ENCODE data around the gene EDRF1.

The EDRF1 gene

DNA sequence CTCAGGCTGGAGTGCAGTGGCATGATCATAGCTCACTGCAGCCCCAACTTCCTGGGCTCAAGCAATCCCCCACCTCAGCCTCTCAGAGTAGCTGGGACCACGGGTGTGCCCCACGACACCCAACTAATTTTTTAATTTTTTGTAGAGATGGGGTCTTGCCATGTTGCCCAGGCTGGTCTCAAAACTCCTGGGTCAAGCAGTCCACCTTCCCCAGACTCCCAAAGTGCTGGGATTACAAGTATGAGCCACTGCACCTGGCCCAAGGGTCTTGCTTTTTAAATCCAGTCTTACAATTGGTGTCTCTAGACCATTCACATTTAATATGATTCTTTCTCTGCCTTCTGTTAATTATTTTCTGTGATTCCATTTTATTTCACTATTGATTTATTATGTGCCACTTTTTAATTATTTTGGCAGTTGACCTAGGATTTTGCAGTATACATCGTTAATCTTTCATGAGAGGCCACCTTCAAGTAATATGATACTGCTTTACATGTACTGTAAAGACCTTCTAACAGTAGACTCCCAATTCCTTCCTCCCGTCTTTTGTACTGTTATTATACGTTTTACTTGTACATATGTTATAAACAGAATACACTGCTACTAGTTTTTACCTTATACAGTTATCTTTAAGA, 37.5 kb downstream of the EDRF1 start:
- intact Hi-C loops (cut with DNase I), result no loop called here
- no peak for DNase-seq

DNA sequence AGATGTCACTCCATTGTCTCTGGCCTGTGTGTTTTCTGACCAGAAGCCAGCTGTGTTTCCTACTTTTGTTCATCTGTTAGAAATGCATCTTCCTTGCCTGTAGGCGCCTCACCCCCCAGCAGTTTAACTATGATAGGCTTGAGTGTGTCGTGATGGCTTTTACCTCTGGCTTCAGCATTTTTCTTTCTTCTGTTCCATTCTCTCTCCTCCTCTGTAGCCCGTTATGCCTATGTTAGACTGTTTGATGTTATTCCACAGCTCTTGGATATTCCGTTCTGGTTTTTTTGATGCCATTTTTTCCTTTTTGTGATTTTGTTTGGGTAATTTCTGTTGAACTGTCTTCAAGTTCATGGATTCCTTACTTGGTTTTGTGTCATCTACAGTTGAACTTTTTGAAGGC, 38.2 kb downstream of the EDRF1 start:
- intact Hi-C loops (cut with DNase I), result no loop called here

GRCh38 chr10:125761961-125762360, 42.5 kb downstream of the EDRF1 start:
- DNase-seq, result no peak
- intact Hi-C loops (cut with DNase I), result no loop called here

More for the DNA sequence above, 38.2 kb downstream of the EDRF1 start:
- no peak for DNase-seq

- DNase-seq, result peak in 1 of 10 donors; percentile 53
- intact Hi-C loops (cut with DNase I), result no loop called here
Observed at GRCh38 chr10:125762692-125763648, 43.5 kb downstream of the EDRF1 start.

GRCh38 chr10:125765835-125766234, 46.3 kb downstream of the EDRF1 start:
- DNase-seq, result peak in 1 of 10 donors; percentile 58
- intact Hi-C loops (cut with DNase I), result no loop called here

DNA sequence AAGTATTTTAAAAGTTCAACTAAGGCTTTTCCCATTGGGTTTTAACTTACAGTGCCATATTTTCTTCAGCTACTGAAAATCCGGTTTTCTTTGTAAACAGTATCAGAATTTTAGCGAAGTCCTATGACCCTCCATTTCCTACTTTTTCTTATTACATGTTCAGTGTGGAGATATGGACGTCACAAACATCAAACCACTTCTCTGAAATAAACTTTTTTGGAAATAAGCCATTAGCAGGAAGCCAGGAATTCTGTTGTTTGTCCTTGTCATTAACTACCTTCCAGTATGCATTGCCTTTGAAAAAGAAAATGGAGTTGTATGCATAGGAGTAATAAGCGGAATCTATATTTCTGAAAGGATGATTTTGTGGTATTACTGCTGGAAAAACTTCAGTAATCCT, 47.0 kb downstream of the EDRF1 start:
- no peak for DNase-seq
- intact Hi-C loops (cut with DNase I), result no loop called here

- peak in 1 of 10 donors; percentile 22 for DNase-seq
Observed at GRCh38 chr10:125768219-125768855, 48.8 kb downstream of the EDRF1 start.

DNA sequence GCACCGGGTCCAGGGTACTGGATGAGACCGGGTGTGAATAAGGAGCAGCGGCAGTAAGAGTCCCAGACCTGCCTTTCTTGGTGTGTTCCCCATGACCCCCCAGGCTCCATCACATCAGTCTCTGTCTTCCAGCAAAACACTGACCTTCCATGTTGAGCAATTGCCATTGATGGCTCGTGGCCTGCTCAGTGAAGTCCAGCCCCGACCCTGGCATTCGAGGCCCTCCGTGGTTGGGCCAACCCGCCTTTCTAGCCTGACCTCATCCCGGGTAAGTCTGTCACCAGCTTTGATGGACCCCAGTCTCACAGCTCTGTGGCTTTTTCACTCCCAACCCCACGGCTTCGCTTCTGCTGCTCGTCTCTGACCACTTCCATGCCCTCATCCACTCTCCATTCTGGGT, 49.7 kb downstream of the EDRF1 start:
- intact Hi-C loops (cut with DNase I), result no loop called here
- peak in 2 of 10 donors; percentile 57 to 67 for DNase-seq

More at GRCh38 chr10:125768219-125768855, 48.8 kb downstream of the EDRF1 start:
- intact Hi-C loops (cut with DNase I), result no loop called here

DNA sequence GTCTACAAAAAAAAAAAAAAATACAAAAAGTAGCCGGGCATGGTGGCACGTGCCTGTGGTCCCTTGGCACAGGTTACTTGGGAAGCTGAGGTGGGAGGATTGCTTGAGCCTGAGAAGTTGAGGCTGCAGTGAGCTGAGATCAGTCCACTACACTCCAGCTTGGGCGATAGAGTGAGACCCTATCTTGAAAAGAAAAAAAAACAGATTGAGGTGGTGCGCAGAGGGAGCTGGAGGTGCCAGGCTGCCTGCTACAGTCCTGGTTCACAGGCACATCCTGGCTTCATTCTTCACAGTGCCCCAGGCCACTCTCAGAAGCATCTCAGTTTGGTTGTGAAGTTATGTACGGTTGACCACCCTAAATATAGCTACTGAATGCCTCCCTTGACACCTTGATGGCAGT, 51.3 kb downstream of the EDRF1 start:
- intact Hi-C loops (cut with DNase I), result no loop called here
- peak in 1 of 10 donors; percentile 32 for DNase-seq

DNA sequence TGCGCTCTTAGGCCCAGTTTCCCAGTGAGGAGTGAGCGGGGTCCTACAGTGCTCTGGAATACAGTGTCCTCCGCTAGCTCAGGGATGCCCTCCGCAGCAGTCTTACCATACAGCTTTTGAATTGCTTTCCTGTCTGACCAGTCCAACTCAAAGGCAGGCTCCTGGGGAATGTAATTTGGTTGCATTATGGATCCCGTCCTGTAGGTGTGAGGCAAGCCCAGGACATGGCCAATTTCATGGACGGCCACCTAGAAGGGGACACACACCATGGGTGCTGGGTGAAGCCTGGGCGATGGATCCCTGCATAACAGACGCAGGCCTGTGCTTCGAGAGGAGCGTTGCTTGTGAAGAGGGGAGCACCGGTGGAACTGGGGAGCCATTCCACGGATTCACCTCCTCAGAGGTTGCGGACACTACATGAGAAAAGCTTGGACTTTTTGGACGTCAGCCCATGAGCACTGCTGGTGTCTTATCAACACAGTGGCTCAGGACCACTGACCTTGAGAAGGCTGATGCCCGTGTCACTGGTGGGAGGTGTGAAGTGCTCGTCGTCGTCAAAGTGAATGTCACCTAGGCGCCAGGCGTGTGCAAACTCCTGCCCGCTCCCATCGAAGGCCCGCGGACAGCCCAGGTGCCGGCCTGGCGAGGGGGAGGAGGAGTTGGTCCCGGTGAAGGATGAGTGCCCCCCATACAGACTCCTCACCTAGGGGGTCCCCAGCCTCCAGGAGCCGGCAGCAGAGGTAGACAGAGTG, 52.8 kb downstream of the EDRF1 start:
- DNase-seq, result peak in 2 of 10 donors; percentile 61 to 77
- intact Hi-C loops (cut with DNase I), result no loop called here

DNA sequence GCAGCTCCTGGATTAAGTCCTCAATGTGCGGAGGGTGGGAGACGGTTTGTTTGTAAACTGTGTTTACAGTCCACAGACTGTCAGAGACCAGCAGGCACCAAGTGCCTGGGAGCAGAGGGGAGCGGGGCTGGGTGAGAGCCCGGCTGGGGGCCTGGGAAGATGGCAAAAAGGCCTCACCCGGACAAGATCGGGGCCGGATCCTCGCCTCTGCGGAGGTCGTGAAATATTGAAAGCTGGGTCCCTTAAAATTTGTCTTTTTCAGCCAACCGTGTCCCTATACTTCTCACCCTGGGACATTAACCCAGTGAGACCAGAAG, 53.3 kb downstream of the EDRF1 start:
- intact Hi-C loops (cut with DNase I), result no loop called here
- DNase-seq, result peak in 2 of 10 donors; percentile 51 to 82

DNA sequence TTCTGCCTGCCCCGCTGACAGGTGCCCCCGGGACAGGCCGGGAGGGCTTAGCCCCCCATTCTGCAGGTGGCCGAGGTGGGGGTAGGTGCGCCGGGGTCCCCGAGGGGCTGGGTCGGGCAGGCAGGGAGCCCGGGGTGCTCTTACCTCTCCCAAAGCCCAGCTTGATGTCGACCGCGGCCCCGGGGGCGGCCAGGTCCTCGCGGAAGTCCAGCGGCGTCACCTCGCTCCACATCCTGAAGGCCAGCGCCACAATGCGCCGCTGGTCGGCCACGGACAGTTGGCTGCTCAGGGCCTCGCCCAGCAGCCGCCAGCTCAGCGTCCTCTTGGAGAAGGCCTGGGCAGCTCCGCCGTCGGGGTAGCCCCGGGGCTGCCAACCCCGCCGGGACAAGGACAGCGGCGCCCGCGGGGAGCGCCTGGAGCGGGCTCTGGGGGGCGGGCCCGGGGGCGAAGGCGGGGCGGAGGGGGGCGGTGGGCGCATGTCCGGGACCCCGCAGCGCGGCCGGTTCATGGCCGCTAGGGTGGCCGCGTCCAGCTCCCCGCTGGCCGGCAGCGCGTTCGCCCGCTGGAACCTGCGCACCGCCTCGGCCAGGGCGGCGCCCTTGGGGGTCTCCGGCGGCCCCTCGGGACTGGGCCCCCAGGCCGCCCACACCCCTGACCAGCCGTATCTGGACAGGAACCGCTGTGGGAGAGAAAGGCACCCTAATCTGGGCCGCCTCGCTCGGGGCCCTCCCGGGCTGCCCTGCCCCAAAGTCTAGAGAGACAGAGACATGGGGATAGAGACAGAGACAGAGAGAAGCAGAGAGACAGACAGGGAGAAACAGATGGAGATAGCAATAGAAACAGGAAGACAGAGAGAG, 54.4 kb downstream of the EDRF1 start:
- intact Hi-C loops (cut with DNase I), result no loop called here
- DNase-seq, result peak in 1 of 10 donors; percentile 45

DNA sequence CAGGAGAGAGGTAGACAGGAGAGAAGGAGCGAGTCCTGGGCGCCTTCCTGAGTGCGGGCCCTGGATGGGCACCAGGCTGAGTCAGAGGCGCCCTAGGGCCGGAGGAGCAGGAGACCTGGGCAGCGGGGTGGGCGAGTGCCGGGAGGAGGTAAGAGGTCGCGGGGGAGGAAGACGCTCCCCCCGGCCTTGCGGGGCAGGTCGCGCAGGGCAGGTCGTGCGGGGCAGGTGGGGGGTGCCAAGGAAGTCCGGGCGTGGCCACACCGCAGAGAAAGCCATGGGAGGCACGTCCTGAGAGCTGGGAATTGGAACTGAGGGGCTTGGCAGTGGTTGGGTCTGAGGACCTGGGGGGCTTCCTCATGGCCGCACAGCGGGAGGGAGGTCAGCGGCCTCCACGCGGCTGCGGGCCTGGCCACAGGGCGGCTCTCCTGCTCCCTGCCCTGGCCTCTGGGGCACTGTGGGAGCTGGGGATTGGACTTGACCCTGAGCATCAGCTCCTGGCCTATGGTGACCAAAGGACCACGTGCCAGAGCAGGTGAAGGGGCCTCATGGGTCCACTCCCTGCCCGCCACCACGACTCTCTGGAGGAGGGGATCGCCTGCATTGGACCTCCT, 55.2 kb downstream of the EDRF1 start:
- intact Hi-C loops (cut with DNase I), result no loop called here
- peak in 2 of 10 donors; percentile 62 to 65 for DNase-seq

DNA sequence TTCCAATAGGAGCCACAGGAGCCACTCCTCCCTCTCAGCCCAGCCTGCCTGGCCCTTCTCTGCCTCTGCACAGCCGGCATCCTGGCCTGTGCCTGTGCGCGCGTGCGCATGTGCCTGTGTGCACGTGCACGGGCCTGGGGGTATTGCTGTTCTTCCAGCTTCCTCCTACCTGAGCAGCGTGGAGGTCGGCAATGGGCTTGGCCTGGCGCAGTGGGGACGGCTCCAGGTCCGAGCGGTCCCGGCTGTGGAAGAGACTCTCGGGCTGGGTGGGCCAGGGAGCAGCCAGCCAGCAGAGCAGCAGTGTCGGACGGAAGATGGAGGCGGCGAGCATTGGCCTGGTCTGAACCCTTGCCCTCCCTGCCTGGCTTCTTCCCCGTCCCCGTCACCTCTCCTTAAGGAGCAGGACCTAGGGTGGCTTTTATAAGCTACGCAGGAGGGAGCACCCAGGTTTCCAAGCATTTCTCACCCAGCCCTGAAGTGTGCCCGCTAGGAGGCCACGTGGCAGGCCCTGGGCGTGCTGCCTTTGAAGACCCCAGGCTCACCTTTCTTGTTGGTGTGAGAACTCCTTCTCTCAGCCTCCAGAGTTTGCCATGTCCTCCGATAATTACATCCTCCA, 56.1 kb downstream of the EDRF1 start, which contains the start of gene MMP21:
MMP21 (minus strand) TSS at position 331 of the 616 bp plus-strand sequence; CDS start at position 331, 0 bp downstream.
- DNase-seq, result no peak
- intact Hi-C loops (cut with DNase I), result no loop called here

DNA sequence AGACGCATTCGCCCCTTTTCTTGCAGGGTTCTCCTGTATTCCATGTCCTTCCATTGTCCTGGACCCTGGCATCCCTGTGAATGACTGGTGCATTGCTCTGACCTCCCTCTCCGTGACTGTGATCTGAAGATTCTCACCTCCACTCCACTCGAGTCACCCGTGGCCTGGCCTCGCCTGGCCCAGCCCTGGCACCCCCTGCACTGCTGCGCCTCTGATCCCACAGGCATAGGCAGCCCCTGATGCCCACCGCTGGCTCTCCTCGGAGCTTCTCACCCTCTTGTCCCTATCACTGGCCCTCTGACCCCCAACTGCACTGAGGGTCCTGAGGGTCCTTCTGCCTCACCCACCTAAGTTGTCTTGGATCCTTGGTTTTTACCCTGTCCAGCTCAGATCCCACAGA, 58.3 kb downstream of the EDRF1 start:
- intact Hi-C loops (cut with DNase I), result no loop called here
- no peak for DNase-seq

- intact Hi-C loops (cut with DNase I), result no loop called here
- DNase-seq, result no peak
Observed at GRCh38 chr10:125778556-125778955, 59.0 kb downstream of the EDRF1 start.

DNA sequence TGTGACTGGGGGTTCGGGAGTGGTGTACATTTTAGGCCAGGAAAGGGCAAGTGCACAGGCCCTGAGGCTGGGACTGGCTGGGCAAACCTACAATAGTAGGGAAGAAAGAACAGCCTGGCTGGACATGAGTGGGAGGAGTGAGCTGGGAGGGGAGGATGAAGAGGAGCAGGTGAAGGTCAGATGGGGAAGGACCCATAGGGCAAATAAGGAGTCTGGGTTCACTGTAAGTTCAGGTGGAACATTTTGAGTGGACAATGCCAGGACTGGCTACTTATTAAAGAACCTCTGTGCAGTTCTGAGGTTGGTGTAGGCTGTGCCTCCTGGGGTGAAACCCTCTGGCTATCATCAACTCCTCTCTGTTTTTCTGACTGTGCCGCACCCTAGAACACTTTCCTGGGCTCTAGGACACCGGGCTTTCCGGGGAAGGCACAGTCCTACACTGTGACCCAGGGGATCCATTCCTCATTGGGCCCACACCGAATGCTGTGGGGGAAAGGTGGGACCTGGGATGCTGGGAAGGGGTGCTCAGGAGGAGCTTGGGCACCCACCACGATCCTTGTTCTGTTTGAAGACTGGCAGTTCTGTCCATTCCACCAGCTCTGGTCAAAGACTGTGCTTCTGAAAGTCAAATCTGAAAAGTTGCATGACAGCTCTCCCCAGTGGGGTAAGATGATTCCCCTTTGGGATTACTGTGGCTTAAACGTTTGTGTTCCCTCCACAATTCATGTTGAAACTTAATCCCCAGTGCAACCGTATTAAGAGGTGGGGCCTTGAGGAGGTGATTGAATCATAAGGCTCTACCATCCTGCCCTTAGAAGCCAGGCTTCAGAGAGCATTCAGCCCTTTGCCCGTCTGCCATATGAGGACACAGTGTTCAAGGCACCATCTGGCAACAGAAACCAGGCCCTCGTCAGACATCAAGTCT, 60.2 kb downstream of the EDRF1 start:
- intact Hi-C loops (cut with DNase I), result no loop called here
- DNase-seq, result peak in 1 of 10 donors; percentile 8

DNA sequence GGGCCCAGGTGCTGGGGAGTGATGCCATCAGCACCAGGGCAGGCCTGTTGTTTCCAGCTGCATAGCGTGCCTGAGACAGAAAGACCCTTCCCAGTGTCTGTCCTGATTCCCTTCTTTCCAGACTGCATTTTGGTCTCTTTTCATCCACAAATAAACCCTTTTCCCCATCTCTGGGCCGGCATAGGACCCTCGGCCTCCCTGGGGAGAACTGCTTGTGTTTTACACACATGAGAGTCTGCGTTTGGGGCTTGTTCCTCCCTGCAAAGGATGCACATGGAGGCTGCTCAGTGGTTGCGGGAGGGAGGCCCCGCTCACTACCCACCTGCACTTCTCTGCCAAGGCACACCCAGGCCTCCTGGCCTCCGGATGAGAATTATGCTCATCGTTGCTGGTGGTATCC, 61.9 kb downstream of the EDRF1 start:
- DNase-seq, result no peak
- intact Hi-C loops (cut with DNase I), result no loop called here
